Caco-2 (cell line): ENCODE results near the gene LTBP1. TPM values are rescaled to one million over a fixed set of nuclear protein-coding genes. Genes with fewer than 3 reads are reported as not detected.
"Not testable (repeated sequence)": the region's sequence is repeated elsewhere in the genome, so short reads cannot be mapped to it uniquely, and the experiment has no call there.

ENCODE experiments used
- BruUV-seq: library from RNA; stranded (reverse); fragments of 400-500 nt; replicated peaks from 2 replicates; lab custom pipeline; 2021; lab: Mats Ljungman, UMichigan
- CTCF ChIA-PET: fragments of 300-600 bp; sonication (Branson Sonifier 250); formaldehyde crosslinking; loops from one replicate; lab custom pipeline; 2022; ENCODE audit warnings: antibody characterized with exemption; lab: Charles Lee
- POLR2A ChIA-PET: fragments of 300-600 bp; sonication (Branson Sonifier 250); formaldehyde crosslinking; loops from one replicate; lab custom pipeline; 2022; ENCODE audit warnings: antibody characterized with exemption; lab: Charles Lee
- DNase-seq, 2 experiments: peaks; one replicate each; pipeline versions ENCODE4 v3.0.0 to v3.0.0-alpha.2; 2020 to 2022
- H3K27me3 ChIP-seq: replicated peaks from 2 replicates; pipeline ENCODE4 v1.6.0; 2011; ENCODE audit warnings: low read length; ENCODE audit not compliant: control insufficient read depth, insufficient read depth
- H3K36me3 ChIP-seq: 2 replicates; pipeline ENCODE4 v1.5.1; 2011; ENCODE audit warnings: low read length; ENCODE audit not compliant: control insufficient read depth, insufficient read depth
- H3K4me1 ChIP-seq: fragments of 250-450 bp; sonication (Bioruptor Pico); 2 replicates; pipeline ENCODE4 v1.5.1; 2020; ENCODE audit warnings: mild to moderate bottlenecking
- H3K4me3 ChIP-seq: 2 replicates; pipeline ENCODE4 v1.5.1; 2011; ENCODE audit warnings: low read depth, mild to moderate bottlenecking, control low read depth, low read length
- H3K9me3 ChIP-seq: fragments of 250-450 bp; sonication (Bioruptor Pico); 2 replicates; pipeline ENCODE4 v1.5.1; 2020; ENCODE audit warnings: mild to moderate bottlenecking, moderate library complexity
- H3K27ac Mint-ChIP-seq: one replicate; pipeline ENCODE4 v1.8.0; 2022; ENCODE audit warnings: mixed read lengths; ENCODE audit not compliant: unreplicated experiment
- H3K27me3 Mint-ChIP-seq: one replicate; pipeline ENCODE4 v1.8.0; 2022; ENCODE audit warnings: mixed read lengths; ENCODE audit not compliant: insufficient read depth, unreplicated experiment
- H3K36me3 Mint-ChIP-seq: one replicate; pipeline ENCODE4 v1.8.0; 2022; ENCODE audit warnings: mild to moderate bottlenecking, mixed read lengths; ENCODE audit not compliant: insufficient read depth, unreplicated experiment
- H3K4me1 Mint-ChIP-seq: one replicate; pipeline ENCODE4 v1.8.0; 2022; ENCODE audit warnings: low read depth, mixed read lengths; ENCODE audit not compliant: unreplicated experiment
- H3K4me3 Mint-ChIP-seq: one replicate; pipeline ENCODE4 v1.8.0; 2022; ENCODE audit warnings: mild to moderate bottlenecking, moderate library complexity, mixed read lengths; ENCODE audit not compliant: unreplicated experiment
- H3K9me3 Mint-ChIP-seq: one replicate; pipeline ENCODE4 v1.8.0; 2022; ENCODE audit warnings: mixed read lengths; ENCODE audit not compliant: unreplicated experiment
- intact Hi-C: fragments of 100-400 bp; cut with micrococcal nuclease; formaldehyde crosslinking; loops from one replicate; pipeline ENCODE4 v1.10.0; 2022; ENCODE audit not compliant: unreplicated experiment
- total RNA-seq: library from RNA; stranded (reverse); gene quantifications from 2 replicates; pipeline ENCODE4 v1.2.3, GENCODE V29; 2022
- TF ChIP-seq, protein P1 (sequence below), 2 experiments: fragments of 200-600 bp in 1 of 2; IDR thresholded peaks; 1 replicate in 1 of 2; 2 replicates in 1 of 2; pipeline versions ENCODE4 v1.5.1 to v1.8.0; 2011 to 2022; ENCODE audit warnings: antibody characterized with exemption in 1 of 2, control low read depth in 1 of 2, inconsistent platforms in 1 of 2, low read depth in 1 of 2, low read length in 1 of 2, mild to moderate bottlenecking in 1 of 2, moderate library complexity in 1 of 2; ENCODE audit not compliant: insufficient read depth in 1 of 2, severe bottlenecking in 1 of 2, unreplicated experiment in 1 of 2

LTBP1 gene
- total RNA-seq, 1 experiment from 2014 or later, result 64.2 TPM

DNA sequence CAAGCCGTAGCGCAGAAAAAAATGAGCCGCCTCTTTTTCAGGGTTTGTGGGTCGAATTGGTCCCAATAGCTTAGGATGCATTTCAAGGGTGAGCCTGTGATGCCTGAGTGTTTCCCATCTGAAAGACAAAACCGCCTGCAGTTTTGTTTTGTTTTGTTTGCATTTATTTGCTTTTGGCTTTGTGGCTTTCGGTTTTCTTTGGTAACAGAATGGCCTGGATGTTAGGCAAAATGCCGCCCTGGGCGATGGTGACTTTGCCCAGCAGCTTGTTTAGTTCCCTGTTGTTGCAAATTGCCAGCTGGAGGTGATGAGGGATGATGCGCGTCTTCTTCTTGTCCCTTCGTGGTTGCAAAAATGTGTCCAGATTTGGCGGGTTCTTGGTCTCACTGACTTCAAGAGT is 109.4 kb downstream of the LTBP1 start:
- no peak for DNase-seq
- H3K9me3 ChIP-seq, result no peaks in the 10 kb centered on the region
- no peaks in the 10 kb centered on the region for H3K27me3 ChIP-seq
- Mint-ChIP-seq H3K4me3 (no peak overlapping the region), H3K9me3 (peaks cover 9% of the 10 kb centered on the region), H3K27me3 (no peaks in the 10 kb centered on the region), H3K27ac (no peak overlapping the region), H3K36me3 (no peaks in the 10 kb centered on the region), H3K4me1 (no peaks in the 10 kb centered on the region)
- no peaks in the 10 kb centered on the region for H3K4me1 ChIP-seq
- CTCF ChIA-PET, result no interaction called here
- intact Hi-C loops, result no loop called here
- TF ChIP-seq, protein P1, sequence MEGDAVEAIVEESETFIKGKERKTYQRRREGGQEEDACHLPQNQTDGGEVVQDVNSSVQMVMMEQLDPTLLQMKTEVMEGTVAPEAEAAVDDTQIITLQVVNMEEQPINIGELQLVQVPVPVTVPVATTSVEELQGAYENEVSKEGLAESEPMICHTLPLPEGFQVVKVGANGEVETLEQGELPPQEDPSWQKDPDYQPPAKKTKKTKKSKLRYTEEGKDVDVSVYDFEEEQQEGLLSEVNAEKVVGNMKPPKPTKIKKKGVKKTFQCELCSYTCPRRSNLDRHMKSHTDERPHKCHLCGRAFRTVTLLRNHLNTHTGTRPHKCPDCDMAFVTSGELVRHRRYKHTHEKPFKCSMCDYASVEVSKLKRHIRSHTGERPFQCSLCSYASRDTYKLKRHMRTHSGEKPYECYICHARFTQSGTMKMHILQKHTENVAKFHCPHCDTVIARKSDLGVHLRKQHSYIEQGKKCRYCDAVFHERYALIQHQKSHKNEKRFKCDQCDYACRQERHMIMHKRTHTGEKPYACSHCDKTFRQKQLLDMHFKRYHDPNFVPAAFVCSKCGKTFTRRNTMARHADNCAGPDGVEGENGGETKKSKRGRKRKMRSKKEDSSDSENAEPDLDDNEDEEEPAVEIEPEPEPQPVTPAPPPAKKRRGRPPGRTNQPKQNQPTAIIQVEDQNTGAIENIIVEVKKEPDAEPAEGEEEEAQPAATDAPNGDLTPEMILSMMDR (IDR thresholded peaks at IDR 0.05; ENCODE audit: insufficient read depth in 1 of 2, low read depth in 1 of 2, low read length in 1 of 2, severe bottlenecking in 1 of 2, unreplicated experiment in 1 of 2), result no peak
- no peaks in the 10 kb centered on the region for H3K36me3 ChIP-seq
- POLR2A ChIA-PET, result interaction anchor here (0.6 kb wide), 1 partner anchor 61 kb away, joined by 7 read pairs; no protein-coding TSS in a partner anchor
- no TSS peak for BruUV-seq
- H3K4me3 ChIP-seq, result no peak overlapping the region

DNA sequence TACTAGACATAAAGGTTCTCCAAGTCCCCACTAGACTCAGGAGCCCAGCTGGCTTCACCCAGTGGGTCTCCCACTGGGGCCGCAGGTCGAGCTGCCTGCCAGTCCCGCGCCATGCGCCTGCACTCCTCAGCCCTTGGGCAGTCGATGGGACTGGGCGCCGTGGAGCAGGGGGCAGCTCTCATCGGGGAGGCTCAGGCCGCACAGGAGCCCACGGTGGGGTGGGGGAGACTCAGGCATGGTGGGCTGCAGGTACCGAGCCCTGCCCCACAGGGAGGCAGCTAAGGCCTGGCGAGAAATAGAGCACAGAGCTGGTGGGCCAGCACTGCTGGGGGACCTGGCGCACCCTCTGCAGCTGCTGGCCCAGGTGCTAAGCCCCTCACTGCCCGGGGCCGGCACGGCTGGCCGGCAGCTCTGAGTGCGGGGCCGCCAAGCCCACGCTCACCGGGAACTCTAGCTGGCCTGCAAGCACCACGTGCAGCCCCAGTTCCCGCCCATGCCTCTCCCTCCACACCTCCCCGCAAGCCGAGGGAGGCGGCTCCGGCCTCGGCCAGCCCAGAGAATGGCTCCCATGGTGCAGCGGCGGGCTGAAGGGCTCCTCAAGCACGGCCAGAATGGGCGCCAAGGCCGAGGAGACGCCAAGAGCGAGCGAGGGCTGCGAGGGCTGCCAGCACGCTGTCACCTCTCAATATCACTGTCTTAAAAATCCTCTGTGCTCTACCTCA is 110.7 kb downstream of the LTBP1 start:
- H3K9me3 Mint-ChIP-seq, H3K4me3 Mint-ChIP-seq, DNase-seq, H3K4me3 ChIP-seq, H3K4me1 ChIP-seq, H3K36me3 Mint-ChIP-seq, H3K27me3 Mint-ChIP-seq, POLR2A ChIA-PET, H3K36me3 ChIP-seq, H3K27ac Mint-ChIP-seq, BruUV-seq, H3K4me1 Mint-ChIP-seq, H3K27me3 ChIP-seq, intact Hi-C loops, H3K9me3 ChIP-seq: not testable (repeated sequence)
- CTCF ChIA-PET, result interaction anchor here (0.6 kb wide), 1 partner anchor 258 kb away, joined by 3 read pairs; no protein-coding TSS in a partner anchor

DNA sequence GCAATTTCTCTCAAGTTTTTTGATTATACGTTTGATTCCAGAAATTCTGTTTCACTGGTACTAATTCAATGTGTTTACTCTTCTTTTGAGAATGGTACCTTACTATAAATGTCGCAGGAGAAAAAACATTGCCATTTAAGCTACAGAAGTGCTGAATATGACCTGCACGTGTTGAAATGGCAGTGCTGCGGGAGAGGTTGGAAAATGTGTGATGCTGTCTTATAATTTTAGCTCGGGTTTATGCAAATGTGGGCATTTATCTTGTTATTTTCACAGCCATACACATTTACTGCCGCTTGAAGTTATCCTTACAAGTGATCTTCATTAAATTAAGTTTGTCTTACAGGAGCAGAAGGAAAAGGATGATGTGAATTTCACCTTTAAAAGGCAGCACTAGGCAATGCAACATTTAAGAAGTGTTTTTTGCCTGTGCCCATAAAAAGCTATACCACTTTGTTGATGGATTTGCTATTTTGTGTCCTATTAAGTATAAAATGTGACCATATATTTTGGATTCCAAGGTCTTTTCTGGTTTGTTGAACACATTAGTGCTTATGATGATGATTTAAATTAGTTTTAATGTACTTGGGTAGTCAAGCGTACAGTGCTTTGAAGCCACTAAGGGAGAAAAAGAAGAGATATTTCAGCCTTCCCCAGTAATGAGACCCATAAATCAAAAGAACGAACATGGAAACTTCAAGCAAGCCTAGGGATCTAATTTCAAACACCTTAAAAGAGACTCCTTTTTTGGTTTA is 112.1 kb downstream of the LTBP1 start:
- Mint-ChIP-seq H3K4me1 (no peaks in the 10 kb centered on the region), H3K27ac (no peak overlapping the region), H3K36me3 (no peaks in the 10 kb centered on the region), H3K4me3 (no peak overlapping the region), H3K9me3 (peaks cover 9% of the 10 kb centered on the region), H3K27me3 (no peaks in the 10 kb centered on the region)
- DNase-seq, result no peak
- no peaks in the 10 kb centered on the region for H3K27me3 ChIP-seq
- peaks cover 4% of the 10 kb centered on the region; the same call in 1 of the 2 replicates for H3K9me3 ChIP-seq
- TF ChIP-seq, protein P1 (IDR thresholded peaks at IDR 0.05; ENCODE audit: insufficient read depth in 1 of 2, low read depth in 1 of 2, low read length in 1 of 2, severe bottlenecking in 1 of 2, unreplicated experiment in 1 of 2), result no peak
- no peak overlapping the region for H3K4me3 ChIP-seq
- CTCF ChIA-PET, result no interaction called here
- POLR2A ChIA-PET, result no interaction called here
- H3K4me1 ChIP-seq, result no peaks in the 10 kb centered on the region
- intact Hi-C loops, result no loop called here
- BruUV-seq, result no TSS peak
- H3K36me3 ChIP-seq, result no peaks in the 10 kb centered on the region
